Hindlimb muscle (tissue), 1 donor: ENCODE data around the gene NMT1. TPM values are rescaled to one million over a fixed set of nuclear protein-coding genes. Genes with fewer than 3 reads are reported as not detected.
A peak's percentile ranks its signal among the peaks of the same experiment; 100 is the strongest.

Experiments
- DNase-seq: peaks from one replicate; pipeline ENCODE4 v3.0.0-alpha.2; 2013
- polyA plus RNA-seq: library from polyadenylated mRNA; unstranded; fragments of 120-200 nt; gene quantifications from one replicate; pipeline ENCODE4 v1.2.1, GENCODE V29; 2013; ENCODE audit not compliant: insufficient read length

Gene NMT1
- polyA plus RNA-seq, 1 donor = 39.0 TPM

DNA sequence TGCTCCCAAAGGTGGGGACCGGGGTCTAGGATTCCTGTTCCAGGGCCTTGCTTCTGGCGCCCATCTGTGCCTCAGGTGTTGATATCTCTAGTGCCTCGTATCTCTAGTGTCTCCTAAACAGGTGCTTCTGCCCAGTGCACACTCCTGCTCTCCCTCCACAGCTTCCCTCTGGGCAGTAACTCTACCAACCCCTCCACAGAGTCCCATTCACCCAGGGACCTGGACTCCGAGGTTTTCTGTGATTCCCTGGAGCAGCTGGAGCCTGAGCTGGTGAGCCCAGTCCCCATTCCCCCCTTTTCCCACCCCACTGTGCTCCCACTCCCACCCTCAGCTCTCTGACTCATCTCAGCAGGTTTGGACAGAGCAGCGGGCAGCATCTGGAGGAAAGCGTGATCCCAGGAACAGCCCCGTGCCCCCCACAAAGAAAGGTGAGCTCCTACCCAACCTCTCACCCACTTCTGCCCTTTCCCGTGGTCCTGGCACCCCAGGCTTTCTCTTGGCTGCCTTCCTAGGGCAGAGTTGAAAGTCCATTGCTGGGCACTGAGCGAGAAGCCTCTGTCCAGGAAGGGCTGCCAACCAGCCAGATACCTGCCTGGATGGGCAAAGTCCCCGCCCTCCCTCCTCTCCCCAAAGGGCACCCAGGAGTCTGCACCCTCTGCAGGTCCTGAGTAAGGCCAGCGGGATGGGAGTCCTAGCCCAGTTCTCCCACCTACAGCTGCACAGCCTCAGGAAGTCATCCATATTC lies 76.6 kb downstream of the NMT1 start:
- no peak for DNase-seq

DNA sequence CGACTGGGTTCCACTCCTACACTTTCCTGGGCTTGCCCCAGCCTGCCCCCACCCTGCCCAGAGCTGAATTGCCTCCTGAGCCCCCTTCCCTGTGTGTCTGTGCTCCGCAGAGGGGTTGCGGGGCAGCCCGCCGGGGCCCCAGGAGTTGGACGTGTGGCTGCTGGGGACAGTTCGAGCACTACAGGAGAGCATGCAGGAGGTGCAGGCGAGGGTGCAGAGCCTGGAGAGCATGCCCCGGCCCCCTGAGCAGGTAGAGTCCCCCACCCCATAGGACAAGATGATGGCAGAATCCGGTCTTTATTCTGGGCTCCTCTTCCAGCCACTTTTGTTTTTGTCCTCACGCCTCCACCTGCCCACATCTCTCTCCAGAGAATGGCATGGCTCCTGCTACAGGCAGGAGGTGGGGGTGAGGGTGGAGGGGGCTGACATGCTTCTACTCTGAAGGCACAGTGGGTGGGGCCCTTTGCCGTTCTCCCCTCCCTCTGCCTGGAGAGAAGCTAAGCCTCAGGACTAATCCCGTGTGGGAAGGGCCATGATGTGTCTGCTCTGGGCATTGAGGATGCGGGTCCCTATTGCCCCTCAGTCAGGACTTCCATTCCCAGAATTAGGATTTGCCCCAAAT lies 77.9 kb downstream of the NMT1 start:
- DNase-seq = no peak

DNA sequence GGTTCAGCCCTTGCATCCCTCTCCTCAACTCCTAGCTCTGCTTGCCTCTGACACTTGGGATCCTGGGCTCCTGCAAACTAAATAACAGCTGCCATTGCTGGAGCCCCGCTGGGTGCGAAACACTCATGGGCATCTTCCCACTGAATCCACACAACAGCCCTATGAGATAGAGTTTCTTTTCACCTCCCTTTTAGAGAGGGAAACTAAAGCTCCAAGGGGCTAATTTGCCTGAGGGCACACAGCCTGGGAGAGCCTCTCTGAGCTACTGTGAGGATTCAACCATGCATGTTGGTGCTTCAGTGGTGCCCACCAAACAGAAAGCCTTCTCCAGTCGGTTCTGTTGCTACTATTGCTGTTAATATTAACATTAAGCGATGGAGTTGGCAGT lies 78.4 kb downstream of the NMT1 start:
- no peak for DNase-seq

DNA sequence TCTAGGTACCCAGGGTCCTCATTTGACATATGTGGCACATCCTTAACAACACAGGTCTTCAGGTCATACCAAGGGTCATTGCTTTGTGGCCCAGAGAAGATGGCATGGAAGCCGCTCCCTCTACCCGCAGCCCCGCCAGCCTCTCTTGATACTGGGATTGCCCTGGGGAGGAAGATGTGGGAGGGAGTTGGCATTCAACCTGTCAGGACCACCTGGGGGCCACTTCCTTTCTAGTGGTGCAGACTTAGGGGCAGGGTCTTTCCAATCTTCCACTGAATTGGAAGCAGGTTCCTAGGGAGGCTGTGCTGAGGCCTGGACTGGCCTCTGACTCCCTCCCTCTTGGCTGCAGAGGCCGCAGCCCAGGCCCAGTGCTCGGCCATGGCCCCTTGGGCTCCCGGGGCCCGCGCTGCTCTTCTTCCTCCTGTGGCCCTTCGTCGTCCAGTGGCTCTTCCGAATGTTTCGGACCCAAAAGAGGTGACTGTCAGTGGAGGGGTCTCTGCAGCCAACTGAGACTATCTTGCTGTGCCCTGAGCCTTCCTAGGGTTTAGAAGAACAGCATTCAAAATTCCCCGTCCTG lies 82.1 kb downstream of the NMT1 start:
- DNase-seq = no peak

DNA sequence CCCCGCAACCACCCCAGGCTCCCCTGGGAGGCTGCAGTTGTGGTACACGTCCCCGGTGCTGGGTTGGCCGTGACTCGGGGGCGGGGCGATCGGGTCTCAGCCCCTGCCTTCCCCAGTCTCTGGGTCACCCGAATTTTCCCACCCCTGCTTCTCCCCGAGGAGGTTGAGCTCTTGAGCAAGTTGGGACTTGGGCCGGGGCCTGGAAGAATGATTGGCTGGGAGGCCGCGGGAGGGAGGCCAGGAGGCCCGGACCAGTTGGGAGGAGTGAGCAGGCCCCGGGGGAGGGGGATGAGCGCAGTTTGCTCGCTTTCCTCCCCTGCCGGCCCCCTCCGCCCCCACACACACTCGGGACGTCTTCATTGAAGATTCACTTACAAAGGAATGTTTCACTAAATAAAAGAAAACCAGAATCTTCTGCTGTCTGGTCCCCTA lies 82.7 kb downstream of the NMT1 start:
- DNase-seq = peak; percentile 82

DNA sequence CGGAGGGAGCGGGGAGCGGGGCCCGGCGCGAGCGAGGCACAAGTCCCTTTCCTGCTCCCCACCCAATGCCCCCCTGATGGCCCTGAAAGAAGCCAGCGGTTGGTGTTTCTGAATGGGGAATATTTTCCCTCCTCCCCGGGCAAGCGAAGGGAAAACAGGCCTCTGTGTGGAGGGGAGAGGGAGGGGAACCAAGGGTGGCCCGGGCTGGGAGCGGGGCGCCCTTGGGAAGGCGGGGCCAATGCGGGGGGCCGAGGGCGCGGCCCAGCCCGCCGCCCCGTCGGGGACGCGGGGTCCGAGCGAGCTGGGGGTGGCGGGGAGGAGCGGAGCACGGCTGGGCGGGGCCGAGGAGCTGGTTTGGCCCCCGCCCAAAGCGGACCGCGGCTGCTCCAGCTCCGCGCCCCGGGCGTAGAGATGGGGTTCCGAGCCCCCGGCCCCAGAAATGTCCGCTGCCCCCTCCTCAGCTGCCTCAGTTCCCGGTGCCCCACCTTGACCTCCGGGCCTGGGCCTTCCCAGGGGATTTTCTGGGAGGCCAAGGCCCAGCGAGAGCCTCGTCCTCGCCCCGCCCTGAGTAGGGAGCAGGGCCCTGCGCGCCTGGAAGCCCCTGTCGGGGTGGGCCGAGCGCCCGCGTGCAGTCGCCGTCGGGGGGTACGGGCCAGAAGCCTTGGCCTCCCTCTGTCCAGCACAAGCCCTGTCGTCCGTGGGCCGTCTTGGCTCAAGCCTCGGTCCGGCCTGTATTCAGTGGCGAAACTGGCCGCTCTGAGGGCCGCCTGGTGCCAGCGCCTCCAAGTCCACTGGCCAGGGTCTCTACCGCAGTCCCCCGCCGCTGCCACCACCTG lies 83.3 kb downstream of the NMT1 start:
- peak; percentile 64 for DNase-seq

DNA sequence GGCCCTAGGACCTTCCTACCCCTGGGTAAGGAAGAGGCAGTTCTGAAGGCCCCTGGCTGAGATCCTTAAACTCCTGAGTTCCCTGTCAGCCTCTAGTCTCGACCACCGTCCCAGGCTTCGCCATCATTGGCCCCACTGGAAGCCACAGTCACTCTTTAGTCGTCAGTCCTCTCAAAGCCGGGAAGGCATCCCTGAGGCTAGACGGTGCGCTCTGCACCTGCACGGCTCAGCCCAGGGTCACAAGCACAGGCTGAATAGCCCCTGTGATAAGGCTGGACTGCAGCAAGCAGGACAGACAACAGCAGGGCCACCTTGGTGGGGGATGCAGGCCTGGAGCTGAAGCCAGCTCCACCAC lies 83.9 kb downstream of the NMT1 start:
- no peak for DNase-seq

DNA sequence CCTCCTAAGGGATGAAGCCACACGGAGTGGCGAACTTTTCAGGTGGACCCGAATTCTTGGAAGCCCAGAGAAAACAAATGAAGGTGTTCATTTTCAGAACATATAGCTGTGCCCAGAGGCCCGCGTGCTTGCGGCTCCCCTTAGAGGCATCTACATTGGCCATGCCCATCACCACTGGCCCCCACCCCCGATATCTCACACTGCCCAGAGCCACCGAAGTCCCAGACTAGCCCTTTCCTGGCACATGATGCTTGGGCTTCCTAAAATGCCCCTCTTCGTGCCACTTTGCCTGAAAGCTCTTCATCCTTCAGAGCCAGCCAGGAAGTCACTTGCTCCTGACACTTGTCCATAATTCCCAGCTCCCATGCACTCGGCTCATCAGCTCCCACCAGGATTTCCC lies 85.0 kb downstream of the NMT1 start:
- DNase-seq = no peak

DNA sequence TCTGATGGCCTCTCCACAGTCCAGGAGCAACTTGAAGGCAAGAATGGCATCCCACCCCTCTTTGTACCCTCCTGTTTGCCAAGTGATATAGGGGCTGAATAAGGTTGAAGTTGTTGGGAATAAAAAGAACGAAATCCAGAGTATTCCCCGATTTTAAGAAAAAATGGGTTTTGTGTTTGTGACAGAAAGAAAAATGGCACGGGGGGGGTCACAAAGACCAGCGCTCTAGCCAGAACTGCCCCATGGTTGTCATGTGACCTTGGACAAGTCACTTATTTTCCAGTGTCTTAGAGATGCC lies 85.4 kb downstream of the NMT1 start:
- DNase-seq = no peak

DNA sequence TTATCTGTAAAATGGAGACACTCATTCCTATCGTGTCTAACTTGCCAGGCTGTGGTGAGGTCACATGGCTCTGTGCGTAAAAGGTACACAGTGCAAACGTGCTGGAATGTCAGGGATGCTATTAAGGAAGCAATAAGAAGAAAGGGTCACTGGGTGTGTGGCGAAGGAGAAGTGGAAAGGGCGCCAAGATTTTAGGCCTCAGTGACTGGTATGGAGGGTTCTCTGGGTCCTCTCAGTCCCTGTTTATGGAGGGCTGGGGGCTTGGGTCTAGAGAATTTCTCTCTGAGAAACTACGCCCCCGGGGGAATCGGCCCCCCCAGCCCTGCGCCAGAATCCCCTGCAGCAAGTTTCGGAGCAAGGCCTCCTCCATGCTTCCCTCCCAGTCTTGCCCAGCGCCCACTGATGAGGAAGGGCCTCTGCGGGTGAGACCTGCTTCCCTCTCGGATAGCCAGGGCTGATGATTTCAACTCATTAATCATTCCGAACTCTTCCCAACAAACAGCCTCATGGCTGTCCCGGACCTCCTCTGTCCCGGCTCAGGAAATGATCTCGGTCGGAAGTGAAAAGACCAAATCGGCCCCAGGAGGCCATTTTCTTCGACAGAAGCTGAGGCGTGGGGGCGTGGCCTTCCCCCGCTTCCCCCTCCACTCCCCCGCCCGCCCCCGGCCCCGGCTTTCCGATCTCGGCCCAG lies 85.9 kb downstream of the NMT1 start:
- DNase-seq = peak; percentile 89

DNA sequence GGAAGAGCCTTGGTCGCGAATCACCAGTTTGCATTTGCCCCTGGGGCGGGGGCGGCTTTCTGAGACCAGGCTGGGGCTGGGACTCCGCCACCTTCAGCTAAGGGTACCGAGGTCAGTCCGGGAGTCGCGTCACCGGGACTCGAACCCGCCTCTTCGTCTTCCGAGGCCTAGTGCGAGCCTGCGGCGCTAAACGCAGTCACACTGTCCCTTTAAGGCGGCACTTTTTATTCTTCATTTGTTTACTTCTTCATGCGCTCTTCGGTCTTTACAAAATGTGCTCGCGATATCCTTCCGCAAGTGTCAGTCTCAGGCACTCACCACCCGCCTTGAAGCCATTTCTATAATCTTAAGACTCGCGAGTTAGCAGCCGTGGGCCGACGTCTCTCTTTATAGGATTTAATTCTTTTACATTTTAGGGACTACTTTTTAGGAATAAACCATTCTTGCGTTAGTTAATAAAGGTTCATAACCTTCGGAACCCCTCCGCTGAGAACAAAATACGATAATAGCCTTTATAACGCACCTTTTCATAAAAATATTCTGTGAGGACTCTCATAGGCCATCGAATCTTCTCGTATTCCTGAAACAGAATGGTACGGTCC lies 86.6 kb downstream of the NMT1 start:
- peak; percentile 92 for DNase-seq

DNA sequence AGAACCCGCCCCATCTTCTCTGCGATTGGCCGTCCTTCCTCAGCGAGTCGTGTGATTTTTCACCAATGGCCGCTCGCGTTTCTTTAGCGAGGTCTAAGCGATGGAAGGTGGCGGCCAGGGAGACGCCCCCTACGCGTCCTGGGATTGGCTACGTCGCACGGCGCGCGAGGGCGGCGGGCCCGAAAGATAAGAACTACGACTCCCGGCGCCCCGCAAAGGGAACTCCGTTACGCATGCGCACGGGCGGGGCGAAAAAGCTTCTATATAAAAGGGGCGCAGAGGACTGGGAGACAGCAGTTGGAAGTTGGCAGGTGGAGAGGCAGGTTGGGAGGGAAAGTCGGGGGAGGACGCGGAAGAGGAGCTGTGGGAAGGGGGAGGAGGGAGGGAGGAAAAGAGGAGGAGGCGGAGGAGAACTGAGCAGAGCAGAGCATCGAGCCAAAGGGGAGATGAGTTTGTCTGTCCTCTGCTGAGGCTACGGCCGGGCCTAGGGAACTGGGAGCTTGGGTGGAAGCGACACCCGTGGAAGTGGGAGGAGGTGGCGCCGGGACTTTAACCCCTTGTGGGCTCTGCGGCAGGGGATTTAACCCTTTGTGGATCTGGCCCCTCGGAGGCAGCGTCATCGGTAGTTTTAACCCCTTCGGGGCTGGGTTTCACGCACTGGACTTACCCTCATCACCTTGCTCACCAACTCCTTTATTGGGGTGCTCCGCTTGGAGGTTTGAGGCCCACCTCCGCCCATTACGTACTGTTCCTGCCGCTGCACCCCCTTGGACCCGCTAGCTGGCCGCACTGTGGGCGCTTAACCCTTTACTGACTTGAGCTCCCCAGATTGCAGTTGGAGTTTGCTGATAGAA lies 87.3 kb downstream of the NMT1 start, which contains the start of gene HEXIM1:
TSS of gene HEXIM1 (plus strand) at position 293 of the 854 bp plus-strand sequence. CDS start 716 bp downstream, outside the sequence.
- DNase-seq = peak; percentile 100

DNA sequence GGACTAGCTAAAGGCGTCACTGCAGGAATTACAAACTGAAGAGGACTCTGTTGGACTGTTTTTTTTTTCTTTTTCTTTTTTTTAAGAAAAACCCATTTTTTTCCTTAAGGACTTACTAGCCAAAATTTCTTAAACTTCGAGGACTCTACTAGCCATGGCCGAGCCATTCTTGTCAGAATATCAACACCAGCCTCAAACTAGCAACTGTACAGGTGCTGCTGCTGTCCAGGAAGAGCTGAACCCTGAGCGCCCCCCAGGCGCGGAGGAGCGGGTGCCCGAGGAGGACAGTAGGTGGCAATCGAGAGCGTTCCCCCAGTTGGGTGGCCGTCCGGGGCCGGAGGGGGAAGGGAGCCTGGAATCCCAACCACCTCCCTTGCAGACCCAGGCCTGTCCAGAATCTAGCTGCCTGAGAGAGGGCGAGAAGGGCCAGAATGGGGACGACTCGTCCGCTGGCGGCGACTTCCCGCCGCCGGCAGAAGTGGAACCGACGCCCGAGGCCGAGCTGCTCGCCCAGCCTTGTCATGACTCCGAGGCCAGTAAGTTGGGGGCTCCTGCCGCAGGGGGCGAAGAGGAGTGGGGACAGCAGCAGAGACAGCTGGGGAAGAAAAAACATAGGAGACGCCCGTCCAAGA lies 88.0 kb downstream of the NMT1 start:
- DNase-seq = peak; percentile 92

DNA sequence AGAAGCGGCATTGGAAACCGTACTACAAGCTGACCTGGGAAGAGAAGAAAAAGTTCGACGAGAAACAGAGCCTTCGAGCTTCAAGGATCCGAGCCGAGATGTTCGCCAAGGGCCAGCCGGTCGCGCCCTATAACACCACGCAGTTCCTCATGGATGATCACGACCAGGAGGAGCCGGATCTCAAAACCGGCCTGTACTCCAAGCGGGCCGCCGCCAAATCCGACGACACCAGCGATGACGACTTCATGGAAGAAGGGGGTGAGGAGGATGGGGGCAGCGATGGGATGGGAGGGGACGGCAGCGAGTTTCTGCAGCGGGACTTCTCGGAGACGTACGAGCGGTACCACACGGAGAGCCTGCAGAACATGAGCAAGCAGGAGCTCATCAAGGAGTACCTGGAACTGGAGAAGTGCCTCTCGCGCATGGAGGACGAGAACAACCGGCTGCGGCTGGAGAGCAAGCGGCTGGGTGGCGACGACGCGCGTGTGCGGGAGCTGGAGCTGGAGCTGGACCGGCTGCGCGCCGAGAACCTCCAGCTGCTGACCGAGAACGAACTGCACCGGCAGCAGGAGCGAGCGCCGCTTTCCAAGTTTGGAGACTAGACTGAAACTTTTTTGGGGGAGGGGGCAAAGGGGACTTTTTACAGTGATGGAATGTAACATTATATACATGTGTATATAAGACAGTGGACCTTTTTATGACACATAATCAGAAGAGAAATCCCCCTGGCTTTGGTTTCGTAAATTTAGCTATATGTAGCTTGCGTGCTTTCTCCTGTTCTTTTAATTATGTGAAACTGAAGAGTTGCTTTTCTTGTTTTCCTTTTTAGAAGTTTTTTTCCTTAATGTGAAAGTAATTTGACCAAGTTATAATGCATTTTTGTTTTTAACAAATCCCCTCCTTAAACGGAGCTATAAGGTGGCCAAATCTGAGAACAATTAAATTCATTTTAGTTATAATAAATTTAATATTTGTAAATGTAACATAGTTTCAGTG lies 88.8 kb downstream of the NMT1 start:
- DNase-seq = peak; percentile 83

DNA sequence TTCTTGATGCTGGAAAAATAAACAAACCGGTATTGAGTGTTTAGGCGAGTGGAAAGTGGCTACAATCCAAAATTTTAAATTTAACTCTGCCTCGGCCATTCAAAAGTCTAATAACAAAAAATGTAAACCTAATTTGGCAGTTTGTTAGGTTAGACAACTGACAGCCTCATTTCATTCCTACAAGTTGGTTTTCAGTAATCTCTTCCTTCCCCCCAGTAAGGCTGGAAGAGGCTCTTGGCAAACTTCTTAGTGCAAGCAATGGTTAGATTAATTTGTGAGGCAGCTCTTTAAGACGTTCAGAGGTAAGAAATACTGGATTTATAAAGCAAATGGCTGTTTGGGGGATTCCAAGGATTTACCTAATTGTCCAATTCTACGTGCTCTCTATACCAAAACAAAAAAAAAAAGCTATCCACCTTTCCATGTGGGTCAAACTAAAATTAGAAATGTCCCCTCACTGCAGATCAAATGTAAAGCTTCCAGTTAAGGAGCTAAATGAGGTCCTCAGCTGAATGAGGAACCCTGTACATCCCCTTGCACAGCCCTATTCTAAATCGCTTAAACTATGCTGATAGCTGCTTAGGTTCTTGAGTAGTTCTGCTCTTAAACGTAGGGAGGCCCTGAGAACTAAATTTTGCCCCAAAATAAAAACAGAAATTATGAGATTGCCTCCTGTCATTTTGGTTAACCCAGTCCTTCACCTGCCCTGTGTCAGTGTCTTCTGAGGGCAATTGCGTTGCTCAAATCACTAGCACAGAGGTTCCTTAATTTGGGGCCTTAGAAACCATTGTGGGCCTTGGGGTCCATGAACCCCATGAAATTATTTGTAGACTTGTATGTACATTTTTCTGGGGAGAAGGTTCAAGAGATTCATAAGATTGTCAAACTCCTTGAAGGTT lies 90.0 kb downstream of the NMT1 start:
- DNase-seq = no peak

DNA sequence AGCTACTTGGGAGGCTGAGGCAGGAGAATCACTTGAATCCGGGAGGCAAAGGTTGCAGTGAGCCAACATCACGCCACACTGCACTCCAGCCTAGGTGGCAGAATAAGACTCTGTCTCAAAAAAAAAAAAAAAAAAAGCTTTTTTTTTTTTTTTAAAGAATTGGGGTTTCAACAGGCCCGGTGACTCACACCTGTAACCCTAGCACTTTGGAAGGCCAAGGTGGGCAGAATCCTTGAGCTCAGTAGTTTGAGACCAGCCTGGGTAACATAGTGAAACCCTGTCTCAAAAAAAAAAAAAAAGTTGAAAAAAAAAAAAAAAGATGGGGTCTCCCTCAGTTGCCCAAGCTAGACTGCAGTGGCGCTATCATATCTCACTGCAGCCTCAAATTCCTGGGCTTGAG lies 93.9 kb downstream of the NMT1 start:
- DNase-seq = no peak

DNA sequence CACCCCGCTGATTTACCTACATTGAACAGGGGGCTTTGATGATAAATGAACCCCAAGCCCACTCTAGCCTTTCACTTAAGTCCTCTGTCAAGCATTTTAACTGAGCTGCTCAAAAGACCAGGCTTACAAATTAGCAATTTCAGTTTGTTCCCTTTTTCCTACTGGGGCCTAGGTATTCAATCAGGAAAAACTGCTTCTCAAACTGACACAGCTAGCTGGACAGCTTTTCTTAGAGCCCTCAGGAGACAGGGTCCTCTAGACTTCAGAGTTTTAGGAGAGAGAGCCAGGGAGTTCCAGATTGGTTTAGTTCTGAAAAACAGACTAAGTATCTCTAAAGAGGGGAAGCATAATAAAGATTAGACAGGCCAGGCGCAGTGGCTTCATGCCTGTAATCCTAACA lies 94.4 kb downstream of the NMT1 start:
- no peak for DNase-seq

DNA sequence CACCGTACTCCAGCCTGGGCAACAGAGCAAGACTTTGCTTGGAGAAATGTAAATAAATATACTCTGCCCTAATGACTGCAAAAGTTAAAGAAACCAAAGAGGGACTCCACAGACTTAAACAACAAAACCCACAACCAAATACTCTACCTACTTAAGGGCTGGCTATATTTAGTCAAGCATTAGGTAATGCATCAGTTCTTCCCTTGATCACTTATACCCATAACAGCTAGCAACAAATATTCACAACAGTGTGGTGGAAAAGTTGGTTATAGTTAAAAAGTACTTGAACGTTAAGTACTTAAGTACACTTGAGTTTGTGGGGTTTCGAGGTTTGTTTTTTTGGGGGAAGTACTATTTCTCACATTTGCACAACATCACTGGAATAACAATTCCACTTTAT lies 95.1 kb downstream of the NMT1 start:
- DNase-seq = no peak
